Activated CD8-positive, alpha-beta memory T cell treated with anti-CD3 and anti-CD28 coated beads, Interleukin-2, amount 50 U/mL, for 1 hour (primary cell): ENCODE results near the gene MGAT4A.
"Not testable (repeated sequence)": the region's sequence is repeated elsewhere in the genome, so short reads cannot be mapped to it uniquely, and the experiment has no call there.

Source experiments
- DNase-seq: peaks from one replicate; pipeline ENCODE4 v3.0.0-alpha.2; 2020; ENCODE audit errors: extremely low read depth

MGAT4A gene

GRCh38 chr2:98759827-98760625 is 29.1 kb upstream of the MGAT4A start:
- DNase-seq, result no peak

- DNase-seq, result no peak
These were observed 28.4 kb upstream of the MGAT4A start for GRCh38 chr2:98759338-98759737.

GRCh38 chr2:98757904-98758421 is 27.0 kb upstream of the MGAT4A start:
- DNase-seq, result no peak

- no peak for DNase-seq
These were observed 22.9 kb upstream of the MGAT4A start for GRCh38 chr2:98753801-98754200.

DNA sequence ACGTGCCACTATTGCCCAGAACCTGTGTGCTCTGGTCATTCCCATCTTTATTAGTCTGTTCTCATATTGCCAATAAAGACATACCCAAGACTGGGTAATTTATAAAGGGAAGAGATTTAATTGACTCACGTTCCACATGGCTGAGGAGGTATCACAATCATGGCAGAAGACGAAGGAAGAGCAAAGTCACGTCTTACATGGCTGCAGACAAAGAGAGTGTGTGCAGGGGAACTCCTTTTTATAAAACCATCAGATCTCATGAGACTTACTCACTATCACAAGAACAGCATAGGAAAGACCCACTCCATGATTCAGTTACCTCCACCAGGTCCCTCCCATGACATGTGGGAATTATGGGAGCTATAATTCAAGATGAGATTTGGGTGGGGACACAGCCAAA is 21.8 kb upstream of the MGAT4A start:
- DNase-seq, result not testable (repeated sequence)

DNA sequence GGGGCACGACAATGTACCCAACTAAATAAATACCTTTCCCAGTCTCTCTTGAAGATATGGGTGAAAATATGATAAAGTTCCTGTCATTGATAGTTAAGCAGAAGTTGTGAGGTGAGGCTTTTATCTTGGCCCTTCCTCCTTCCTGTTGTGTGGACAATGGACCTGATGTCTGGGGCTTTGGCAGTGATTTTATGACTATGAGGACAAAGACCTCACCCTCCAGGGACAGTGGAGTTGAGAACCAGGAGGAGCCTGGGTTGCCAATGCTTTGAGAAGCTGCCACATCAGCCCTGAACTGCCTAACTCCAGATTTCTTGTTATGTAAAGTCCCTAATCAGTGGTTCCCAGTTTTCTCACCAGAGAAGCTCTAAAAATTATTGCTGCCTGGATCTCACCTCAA is 20.8 kb upstream of the MGAT4A start:
- no peak for DNase-seq

- no peak for DNase-seq
These were observed 19.8 kb upstream of the MGAT4A start for GRCh38 chr2:98750593-98751282.

- no peak for DNase-seq
These were observed 18.1 kb upstream of the MGAT4A start for GRCh38 chr2:98749066-98749450.

GRCh38 chr2:98748292-98749065 is 17.5 kb upstream of the MGAT4A start:
- DNase-seq, result no peak

DNA sequence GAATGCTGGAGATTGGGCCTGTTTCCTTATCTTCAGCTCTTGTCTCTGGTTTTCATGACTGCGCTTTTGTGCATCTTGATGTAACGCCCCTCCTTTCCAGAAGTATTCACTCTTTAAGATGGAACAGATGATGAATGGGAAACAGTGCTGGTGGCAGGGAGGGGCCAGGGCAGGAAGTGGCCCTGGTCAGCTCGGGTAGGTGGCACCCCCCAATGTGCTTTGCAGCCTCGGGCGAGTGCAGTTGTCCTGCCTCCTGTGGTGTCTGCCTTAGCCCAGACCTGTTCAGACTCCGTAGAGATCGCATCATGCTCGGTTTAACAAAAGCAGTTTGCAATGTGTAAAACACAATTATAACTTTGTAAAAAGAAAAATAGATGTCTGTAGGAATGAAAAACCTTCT is 17.0 kb upstream of the MGAT4A start:
- DNase-seq, result no peak

- DNase-seq, result no peak
These were observed 15.5 kb upstream of the MGAT4A start for GRCh38 chr2:98746426-98746825.

- no peak for DNase-seq
These were observed 13.7 kb upstream of the MGAT4A start for GRCh38 chr2:98744595-98744994.

DNA sequence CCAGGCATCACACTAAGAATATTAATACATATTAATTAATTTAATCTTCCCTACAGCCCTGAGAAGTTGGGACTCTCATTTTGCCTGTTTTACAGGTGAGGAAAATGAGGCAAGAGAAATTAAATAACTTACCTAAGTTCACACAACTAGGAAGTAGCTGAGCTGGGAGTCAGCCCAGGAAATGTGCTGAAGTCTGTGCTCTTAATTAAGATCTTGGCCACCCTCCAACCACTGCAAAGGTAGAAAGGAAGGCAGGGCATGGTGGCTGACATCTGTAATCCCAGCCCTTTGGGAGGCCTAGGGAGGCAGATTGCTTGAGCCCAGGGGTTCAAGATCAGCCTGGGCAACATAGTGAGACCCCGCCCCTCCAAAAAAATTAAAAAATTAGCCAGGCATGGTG is 12.9 kb upstream of the MGAT4A start:
- DNase-seq, result no peak

DNA sequence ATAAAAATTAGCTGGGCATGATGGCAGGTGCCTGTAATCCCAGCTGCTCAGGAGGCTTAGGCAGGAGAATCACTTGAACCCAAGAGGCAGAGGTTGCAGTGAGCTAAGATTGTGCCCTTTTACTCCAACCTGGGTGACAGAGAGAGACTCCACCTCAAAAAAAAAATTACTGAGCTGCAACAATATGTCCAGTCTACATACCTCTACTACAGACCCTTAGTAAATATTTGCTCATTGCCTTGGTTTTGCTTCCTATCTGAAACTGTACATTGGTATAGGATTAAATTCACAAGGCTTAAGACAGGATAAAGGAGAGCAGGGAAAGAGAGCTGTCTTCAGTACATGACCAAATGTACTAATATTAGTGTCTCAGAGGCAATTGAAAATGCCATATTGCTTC is 8.1 kb upstream of the MGAT4A start:
- DNase-seq, result no peak

- DNase-seq, result no peak
These were observed 7.4 kb upstream of the MGAT4A start for GRCh38 chr2:98738304-98738703.

DNA sequence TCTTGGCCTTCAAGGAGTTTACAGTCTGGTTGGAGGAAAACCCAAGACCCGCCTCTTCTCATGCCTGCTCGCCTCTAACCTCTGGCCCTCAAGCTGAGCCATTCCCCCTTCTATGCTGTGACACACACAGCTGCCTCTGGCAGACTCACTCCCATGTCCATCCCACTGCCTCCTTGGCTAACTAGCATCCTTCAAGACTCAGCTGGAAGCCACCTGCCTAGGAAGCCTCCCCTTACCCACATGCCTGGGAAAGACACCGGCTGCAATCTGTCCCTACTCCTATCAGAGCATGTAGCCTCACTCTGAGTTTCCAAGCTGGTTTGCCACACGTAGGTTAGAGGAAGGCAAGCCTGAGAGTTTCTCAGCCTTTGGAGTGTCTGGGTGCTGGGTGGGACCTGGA is 6.9 kb upstream of the MGAT4A start:
- no peak for DNase-seq

DNA sequence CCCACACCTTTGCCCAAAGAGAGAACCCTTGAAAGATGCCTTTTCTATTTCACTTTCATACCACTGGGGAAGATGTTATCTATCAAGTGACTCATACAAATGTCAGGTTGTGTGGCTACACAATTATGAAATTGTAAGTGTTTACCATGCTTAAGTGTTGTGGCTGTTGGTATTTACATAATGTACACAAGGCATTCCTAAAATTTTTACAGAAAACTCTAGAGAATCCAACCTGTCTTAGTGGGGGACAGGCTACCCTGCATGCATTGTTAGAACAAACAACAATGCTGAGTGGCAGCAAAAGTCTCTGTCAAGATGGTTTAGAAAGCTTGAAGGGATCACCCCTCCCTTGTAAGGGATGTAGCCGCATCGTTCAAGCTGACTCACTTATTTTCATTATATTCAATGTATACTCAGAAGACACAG is 5.5 kb upstream of the MGAT4A start:
- no peak for DNase-seq

DNA sequence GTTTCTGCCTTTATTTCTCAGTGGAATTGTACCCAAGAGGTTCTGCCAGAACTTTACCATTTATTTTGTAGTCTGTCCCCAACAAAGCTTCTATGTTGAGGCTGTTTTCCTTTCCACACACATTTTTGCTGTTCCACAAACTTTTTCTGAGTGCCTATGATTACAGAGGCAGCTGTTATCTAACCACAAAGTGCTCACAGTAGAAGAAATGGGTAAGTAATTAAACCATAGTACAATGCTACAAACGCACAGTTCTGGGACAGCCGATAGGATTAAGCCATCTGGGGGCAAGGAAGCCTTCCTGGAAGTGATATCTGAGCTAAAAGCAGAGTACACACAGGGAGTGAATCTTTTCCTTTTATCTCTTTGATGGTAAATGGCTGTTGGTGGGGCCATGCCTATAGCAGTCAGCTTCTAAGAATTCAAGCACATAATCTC is 3.9 kb upstream of the MGAT4A start:
- DNase-seq, result no peak

DNA sequence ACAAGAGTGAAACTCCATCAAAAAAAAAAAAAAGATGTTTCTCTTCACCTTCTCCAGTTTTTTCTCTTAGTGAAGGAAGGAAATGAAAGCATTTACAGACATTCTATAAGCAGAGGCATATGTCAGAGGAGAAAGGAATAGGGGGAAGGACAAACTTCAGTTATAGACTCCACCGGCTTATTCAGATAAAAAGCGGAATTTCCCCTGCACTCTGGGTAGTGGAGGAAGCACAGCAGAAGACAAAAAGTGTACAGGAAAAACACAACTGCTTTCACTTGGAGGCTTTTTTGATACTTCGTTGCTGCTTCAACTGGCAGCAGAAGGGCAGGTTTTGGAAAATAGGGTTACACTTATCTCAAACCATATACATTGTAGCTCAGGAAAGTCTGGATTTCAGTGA is 3.2 kb upstream of the MGAT4A start:
- no peak for DNase-seq

DNA sequence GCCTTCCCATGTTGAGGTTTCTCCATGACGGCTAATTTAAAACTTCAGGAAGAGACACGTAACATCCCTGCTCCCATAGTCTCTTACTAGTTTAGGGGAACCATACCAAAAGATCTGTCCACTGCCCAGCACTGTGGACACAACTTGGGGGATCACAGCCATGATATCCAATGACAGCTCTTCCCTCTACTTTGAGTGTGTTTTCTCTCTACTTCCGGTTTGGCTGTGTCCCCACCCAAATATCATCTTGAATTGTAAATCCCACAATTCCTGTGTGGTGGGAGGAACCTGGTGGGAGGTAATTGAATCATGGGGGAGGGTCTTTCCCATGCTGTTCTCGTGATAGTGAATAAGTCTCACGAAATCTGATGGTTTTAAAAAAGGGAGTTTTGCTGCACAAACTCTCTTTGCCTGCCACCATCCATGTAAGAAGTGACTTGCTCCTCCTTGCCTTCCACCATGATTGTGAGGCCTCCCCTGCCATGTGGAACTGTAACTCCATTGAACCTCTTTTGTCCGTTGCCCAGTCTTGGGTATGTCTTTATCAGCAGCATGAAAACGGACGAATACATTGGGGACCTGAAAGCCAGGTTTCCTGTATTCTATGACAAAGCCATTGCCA is 1.6 kb upstream of the MGAT4A start:
- DNase-seq, result no peak

DNA sequence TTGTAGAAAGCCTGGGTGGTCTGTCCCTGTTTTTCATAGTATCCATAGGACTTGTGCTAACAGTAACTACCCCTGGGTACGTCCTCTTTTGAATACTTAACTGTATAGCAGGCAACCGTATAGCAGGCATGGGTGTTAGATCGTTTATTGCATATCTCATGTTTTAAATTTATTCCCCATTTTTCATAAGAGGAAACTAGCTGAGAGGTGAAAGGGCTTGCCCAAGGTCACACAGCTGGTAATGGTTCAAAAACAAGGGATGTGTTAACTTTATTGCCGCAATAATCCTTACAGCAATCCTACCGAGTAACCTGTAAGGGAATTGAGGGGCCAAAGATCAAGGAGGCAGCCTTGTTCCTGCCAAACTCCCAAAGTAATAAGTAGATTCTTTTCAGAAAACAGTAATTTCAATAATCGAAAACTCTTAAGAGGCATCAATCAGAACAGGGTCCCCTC is 990 bp upstream of the MGAT4A start:
- no peak for DNase-seq

DNA sequence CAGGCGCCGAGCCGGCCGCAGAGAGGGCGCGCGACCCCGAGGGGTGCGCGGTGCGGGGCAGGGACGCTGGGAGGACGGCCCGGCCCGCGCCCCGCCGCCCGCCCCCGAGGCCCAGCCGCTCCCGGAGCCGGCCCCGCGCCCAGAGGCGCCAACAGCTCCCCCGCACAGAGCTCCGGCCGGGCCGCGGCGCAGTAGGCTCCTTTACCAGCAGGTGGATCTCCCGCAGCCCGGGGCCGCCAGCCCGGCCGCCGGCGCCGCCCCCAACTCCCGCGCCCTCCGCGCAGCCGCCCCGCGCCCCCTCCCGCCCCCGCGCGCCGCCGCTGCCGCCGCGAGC is 258 bp downstream of the MGAT4A start:
- no peak for DNase-seq
